ENCODE results near the gene COG7. TPM values are rescaled to one million over a fixed set of nuclear protein-coding genes. Genes with fewer than 3 reads are reported as not detected.

COG7 gene
- total and polyA plus RNA-seq, 2 donors (not counting 1 experiment from before 2014, with no cell fraction given): 17.5 to 20.9 TPM

- TF ChIP-seq EZH2 (IDR thresholded peaks at IDR 0.05; ENCODE audit: low read length, missing control alignments) (no peak), CTCF (conservative IDR thresholded peaks at IDR 0.05 in 1 of 2, IDR thresholded peaks at IDR 0.05 in 1 of 2; ENCODE audit: low read depth in 1 of 2, low read length in 2 of 2) (no peak)
- H3K4me1 ChIP-seq (ENCODE audit: control insufficient read depth, extremely low read depth, insufficient read depth, low read length): no peaks in the 10 kb centered on the region
- no peak for DNase-seq (ENCODE audit: low read depth in 2 of 2)
- H3K79me2 ChIP-seq (ENCODE audit: control insufficient read depth, insufficient read depth, low read length): no peaks in the 10 kb centered on the region
- H3K9me3 ChIP-seq (ENCODE audit: control insufficient read depth, insufficient read depth, low read depth, low read length): no peaks in the 10 kb centered on the region
- peaks cover 5% of the 10 kb centered on the region for H3K36me3 ChIP-seq (ENCODE audit: control insufficient read depth, insufficient read depth, low read length)
- no peak overlapping the region for H3K9ac ChIP-seq (ENCODE audit: insufficient read depth, low read length)
- no peaks in the 10 kb centered on the region for H3K27me3 ChIP-seq (ENCODE audit: control insufficient read depth, insufficient read depth, low read length)
- no peaks in the 10 kb centered on the region for H4K20me1 ChIP-seq (ENCODE audit: control insufficient read depth, extremely low read depth, insufficient read depth, low read length)
- no peak overlapping the region for H3K4me2 ChIP-seq (ENCODE audit: extremely low read depth, insufficient read depth, low read length)
- no peak overlapping the region for H3K27ac ChIP-seq (ENCODE audit: insufficient read depth, low read length)
- H3K4me3 ChIP-seq (replicated peaks in 1 of 4; ENCODE audit: control extremely low read depth in 1 of 4, insufficient read depth in 1 of 4, low read depth in 3 of 4, low read length in 4 of 4): no peak overlapping the region
- no peak overlapping the region for H2AFZ ChIP-seq (ENCODE audit: low read length)
Observed at GRCh38 chr16:23397464-23397863, 55.5 kb downstream of the COG7 start.

DNA sequence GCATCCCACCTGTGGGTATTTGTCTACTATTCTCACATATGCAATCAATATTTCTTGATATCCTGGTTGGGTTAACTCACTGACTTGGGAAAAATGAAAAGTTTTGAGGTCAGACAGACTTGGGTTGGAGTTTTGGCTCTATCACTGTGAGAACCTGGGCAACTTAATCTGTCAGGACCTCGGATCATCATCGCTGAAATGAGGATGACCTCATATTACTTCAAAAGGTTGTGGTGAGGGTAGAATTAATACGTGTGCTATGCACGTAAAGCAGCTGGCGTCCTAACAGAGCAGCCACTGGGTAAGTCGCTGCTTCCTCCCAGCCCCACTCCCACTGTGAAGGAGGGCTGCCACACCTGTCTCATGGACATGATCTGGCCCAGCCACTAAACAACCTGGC, 57.3 kb downstream of the COG7 start:
- H3K4me3 ChIP-seq (replicated peaks in 1 of 4; ENCODE audit: control extremely low read depth in 1 of 4, insufficient read depth in 1 of 4, low read depth in 3 of 4, low read length in 4 of 4): no peak overlapping the region
- peaks cover 5% of the 10 kb centered on the region for H3K36me3 ChIP-seq (ENCODE audit: control insufficient read depth, insufficient read depth, low read length)

GRCh38 chr16:23394141-23394831, 58.7 kb downstream of the COG7 start:
- no peak overlapping the region for H2AFZ ChIP-seq (ENCODE audit: low read length)
- no peak overlapping the region for H3K4me2 ChIP-seq (ENCODE audit: extremely low read depth, insufficient read depth, low read length)
- no peak overlapping the region for H3K9ac ChIP-seq (ENCODE audit: insufficient read depth, low read length)
- no peaks in the 10 kb centered on the region for H3K27me3 ChIP-seq (ENCODE audit: control insufficient read depth, insufficient read depth, low read length)
- H4K20me1 ChIP-seq (ENCODE audit: control insufficient read depth, extremely low read depth, insufficient read depth, low read length): no peaks in the 10 kb centered on the region
- no peaks in the 10 kb centered on the region for H3K4me1 ChIP-seq (ENCODE audit: control insufficient read depth, extremely low read depth, insufficient read depth, low read length)
- H3K36me3 ChIP-seq (ENCODE audit: control insufficient read depth, insufficient read depth, low read length): no peaks in the 10 kb centered on the region
- H3K79me2 ChIP-seq (ENCODE audit: control insufficient read depth, insufficient read depth, low read length): no peaks in the 10 kb centered on the region
- TF ChIP-seq CTCF (conservative IDR thresholded peaks at IDR 0.05 in 1 of 2, IDR thresholded peaks at IDR 0.05 in 1 of 2; ENCODE audit: low read depth in 1 of 2, low read length in 2 of 2): no peak
- no peak for TF ChIP-seq EZH2 (IDR thresholded peaks at IDR 0.05; ENCODE audit: low read length, missing control alignments)
- no peak overlapping the region for H3K27ac ChIP-seq (ENCODE audit: insufficient read depth, low read length)
- no peaks in the 10 kb centered on the region for H3K9me3 ChIP-seq (ENCODE audit: control insufficient read depth, insufficient read depth, low read depth, low read length)
- no peak for DNase-seq (ENCODE audit: low read depth in 2 of 2)
- no peak overlapping the region for H3K4me3 ChIP-seq (replicated peaks in 1 of 4; ENCODE audit: control extremely low read depth in 1 of 4, insufficient read depth in 1 of 4, low read depth in 3 of 4, low read length in 4 of 4)

More for the DNA sequence above, 57.3 kb downstream of the COG7 start:
- no peak for DNase-seq (ENCODE audit: low read depth in 2 of 2)
- no peaks in the 10 kb centered on the region for H3K9me3 ChIP-seq (ENCODE audit: control insufficient read depth, insufficient read depth, low read depth, low read length)
- H3K4me2 ChIP-seq (ENCODE audit: extremely low read depth, insufficient read depth, low read length): no peak overlapping the region
- H3K27me3 ChIP-seq (ENCODE audit: control insufficient read depth, insufficient read depth, low read length): no peaks in the 10 kb centered on the region
- H3K79me2 ChIP-seq (ENCODE audit: control insufficient read depth, insufficient read depth, low read length): no peaks in the 10 kb centered on the region
- H3K9ac ChIP-seq (ENCODE audit: insufficient read depth, low read length): no peak overlapping the region
- TF ChIP-seq EZH2 (IDR thresholded peaks at IDR 0.05; ENCODE audit: low read length, missing control alignments) (no peak), CTCF (conservative IDR thresholded peaks at IDR 0.05 in 1 of 2, IDR thresholded peaks at IDR 0.05 in 1 of 2; ENCODE audit: low read depth in 1 of 2, low read length in 2 of 2) (no peak)
- no peaks in the 10 kb centered on the region for H4K20me1 ChIP-seq (ENCODE audit: control insufficient read depth, extremely low read depth, insufficient read depth, low read length)
- no peak overlapping the region for H3K27ac ChIP-seq (ENCODE audit: insufficient read depth, low read length)
- H2AFZ ChIP-seq (ENCODE audit: low read length): no peak overlapping the region
- H3K4me1 ChIP-seq (ENCODE audit: control insufficient read depth, extremely low read depth, insufficient read depth, low read length): no peaks in the 10 kb centered on the region
